Transverse colon (tissue), 4 donors: ENCODE results near the gene DDX19B. TPM values are rescaled to one million over a fixed set of nuclear protein-coding genes. Genes with fewer than 3 reads are reported as not detected.
"Not testable (repeated sequence)": the region's sequence is repeated elsewhere in the genome, so short reads cannot be mapped to it uniquely, and the experiment has no call there.

Experiments
- DNase-seq: peaks from one replicate; pipeline ENCODE4 v3.0.0-alpha.2; 2019
- H3K27ac ChIP-seq, 4 donors: fragments of 200-600 bp; sonication (generic); 2 replicates each; pipeline ENCODE4 v1.5.1; 2016 to 2018; ENCODE audit warnings: inconsistent platforms in 4 of 4
- H3K27me3 ChIP-seq: fragments of 200-600 bp; sonication (generic); 2 replicates; pipeline ENCODE4 v1.5.1; 2017; ENCODE audit warnings: inconsistent platforms
- H3K36me3 ChIP-seq, 4 donors: fragments of 200-600 bp; sonication (generic); 2 replicates each; pipeline ENCODE4 v1.5.1; 2017 to 2019; ENCODE audit warnings: inconsistent platforms in 4 of 4
- H3K4me1 ChIP-seq, 4 donors: fragments of 200-600 bp; sonication (generic); 2 replicates each; pipeline ENCODE4 v1.5.1; 2017 to 2020; ENCODE audit warnings: inconsistent platforms in 4 of 4
- H3K4me3 ChIP-seq, 4 donors: fragments of 200-600 bp; sonication (generic); 1 replicate in 1 of 4; 2 replicates in 3 of 4; pipeline versions ENCODE4 v1.5.1 to v1.6.1; 2017 to 2019; ENCODE audit warnings: inconsistent platforms in 4 of 4
- H3K9me3 ChIP-seq, 2 donors: fragments of 200-600 bp; sonication (generic); 2 replicates each; pipeline ENCODE4 v1.5.1; 2017 to 2019; ENCODE audit warnings: inconsistent platforms in 2 of 2
- EP300 ChIP-seq: sonication (generic); formaldehyde crosslinking; IDR thresholded peaks from one replicate; pipeline ENCODE4 v1.6.1; 2017; ENCODE audit warnings: antibody characterized with exemption, low read depth
- POLR2A ChIP-seq: fragments of 450-650 bp; IDR thresholded peaks from one replicate; pipeline ENCODE4 v1.6.1; 2016; ENCODE audit warnings: antibody characterized with exemption, mild to moderate bottlenecking, moderate library complexity
- POLR2AphosphoS5 ChIP-seq, 3 donors: sonication (generic); formaldehyde crosslinking; IDR thresholded peaks; one replicate each; pipeline ENCODE4 v1.6.1; 2016; ENCODE audit warnings: antibody characterized with exemption in 3 of 3
- WGBS, 2 donors: methylation state at CpG; one replicate each; pipeline ENCODE4 v1.1.5; 2018; ENCODE audit warnings: low coverage in 1 of 2; 5-methylcytosine and 5-hydroxymethylcytosine counted together
- in situ Hi-C, 4 donors: fragments of 200-750 bp; cut with MboI; loops; one replicate each; pipeline versions ENCODE4 v1.15.0 to v1.15.1; 2017; ENCODE audit warnings: low sequenced_read_pairs in 3 of 4, low pct_ligation_motif_present in 1 of 4, low pct_unique_long_range_greater_than_20kb in 1 of 4
- intact Hi-C: fragments of 100-400 bp; cut with DNase I; formaldehyde crosslinking; loops from one replicate; pipeline ENCODE4 v1.15.1; 2023; ENCODE audit warnings: low total_unique reads
- total RNA-seq, 4 donors: library from RNA; depleted of rRNA; stranded (reverse); fragments of >200 nt; gene quantifications; one replicate each; pipeline ENCODE4 v1.1.0, GENCODE V29; 2016
- TF ChIP-seq, protein P1 (sequence below), 5 experiments: fragments of 200-600 bp in 3 of 5; fragments of 450-650 bp in 2 of 5; sonication (generic) in 3 of 5; IDR thresholded peaks; 1 replicate in 2 of 5; 2 replicates in 3 of 5; pipeline ENCODE4 v1.5.1; 2016 to 2017; ENCODE audit warnings: antibody characterized with exemption in 5 of 5, inconsistent platforms in 3 of 5, mild to moderate bottlenecking in 2 of 5, moderate library complexity in 1 of 5

DDX19B gene
- total RNA-seq, 4 donors from 2014 or later, result 10.5 to 33.7 (median 22.6) TPM

- Histone ChIP-seq H3K36me3 (no peaks in the 10 kb centered on the region), H3K4me1 (peaks cover 0 to 11% (median 0%) of the 10 kb centered on the region in 4 donors), H3K27ac (no peak overlapping the region), H3K9me3 (no peaks in the 10 kb centered on the region), H3K4me3 (no peak overlapping the region), H3K27me3 (no peaks in the 10 kb centered on the region)
- no peak for DNase-seq
- WGBS, 2 donors, result 89 to 95% methylated on average over 2 of the region's 2 CpGs
- TF ChIP-seq EP300, result no peak
- no peak for TF ChIP-seq POLR2A
- TF ChIP-seq, protein P1, sequence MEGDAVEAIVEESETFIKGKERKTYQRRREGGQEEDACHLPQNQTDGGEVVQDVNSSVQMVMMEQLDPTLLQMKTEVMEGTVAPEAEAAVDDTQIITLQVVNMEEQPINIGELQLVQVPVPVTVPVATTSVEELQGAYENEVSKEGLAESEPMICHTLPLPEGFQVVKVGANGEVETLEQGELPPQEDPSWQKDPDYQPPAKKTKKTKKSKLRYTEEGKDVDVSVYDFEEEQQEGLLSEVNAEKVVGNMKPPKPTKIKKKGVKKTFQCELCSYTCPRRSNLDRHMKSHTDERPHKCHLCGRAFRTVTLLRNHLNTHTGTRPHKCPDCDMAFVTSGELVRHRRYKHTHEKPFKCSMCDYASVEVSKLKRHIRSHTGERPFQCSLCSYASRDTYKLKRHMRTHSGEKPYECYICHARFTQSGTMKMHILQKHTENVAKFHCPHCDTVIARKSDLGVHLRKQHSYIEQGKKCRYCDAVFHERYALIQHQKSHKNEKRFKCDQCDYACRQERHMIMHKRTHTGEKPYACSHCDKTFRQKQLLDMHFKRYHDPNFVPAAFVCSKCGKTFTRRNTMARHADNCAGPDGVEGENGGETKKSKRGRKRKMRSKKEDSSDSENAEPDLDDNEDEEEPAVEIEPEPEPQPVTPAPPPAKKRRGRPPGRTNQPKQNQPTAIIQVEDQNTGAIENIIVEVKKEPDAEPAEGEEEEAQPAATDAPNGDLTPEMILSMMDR (IDR thresholded peaks at IDR 0.05), result no peak
- TF ChIP-seq POLR2AphosphoS5 (IDR thresholded peaks at IDR 0.05), result no peak
- intact Hi-C loops (no loop called here), in situ Hi-C loops (no loop called here)
These were observed 7.9 kb downstream of the DDX19B start for GRCh38 chr16:70306880-70307279.

DNA sequence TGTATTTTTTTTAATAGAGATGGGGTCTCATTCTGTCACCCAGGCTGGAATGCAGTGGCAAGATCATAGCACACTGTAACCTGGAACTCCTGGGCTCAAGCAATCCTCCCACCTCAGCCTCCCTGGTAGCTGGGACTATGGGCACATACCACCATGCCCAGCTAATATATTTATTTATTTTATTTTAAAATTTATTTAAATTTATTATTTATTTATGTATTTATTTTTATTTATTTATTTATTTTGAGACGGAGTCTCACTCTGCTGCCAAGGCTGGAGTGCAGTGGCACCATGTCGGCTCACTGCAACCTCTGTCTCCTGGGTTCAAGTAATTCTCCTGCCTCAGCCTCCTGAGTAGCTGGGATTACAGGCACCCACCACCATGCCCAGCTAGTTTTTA is 8.7 kb downstream of the DDX19B start:
- H3K4me1 ChIP-seq, intact Hi-C loops, H3K27ac ChIP-seq, in situ Hi-C loops, DNase-seq, H3K27me3 ChIP-seq, H3K36me3 ChIP-seq, H3K9me3 ChIP-seq, H3K4me3 ChIP-seq: not testable (repeated sequence)
- 93 to 100% methylated on average over 2 of the region's 2 CpGs for WGBS, 2 donors

GRCh38 chr16:70320121-70320520 is 21.1 kb downstream of the DDX19B start:
- intact Hi-C loops, result no loop called here
- 96 to 100% methylated on average over 2 to 5 of the region's 5 CpGs for WGBS, 2 donors
- H3K36me3 ChIP-seq, result peaks cover 0 to 72% (median 22%) of the 10 kb centered on the region in 4 donors

GRCh38 chr16:70324998-70325747 is 26.2 kb downstream of the DDX19B start:
- in situ Hi-C loops (no loop called here), intact Hi-C loops (no loop called here)
- no peaks in the 10 kb centered on the region for H3K4me1 ChIP-seq
- no peaks in the 10 kb centered on the region for H3K27me3 ChIP-seq
- no peak overlapping the region for H3K27ac ChIP-seq
- H3K36me3 ChIP-seq, result peaks cover 0 to 55% (median 24%) of the 10 kb centered on the region in 4 donors
- no peaks in the 10 kb centered on the region for H3K9me3 ChIP-seq
- TF ChIP-seq POLR2A, result no peak
- no peak for TF ChIP-seq POLR2AphosphoS5 (IDR thresholded peaks at IDR 0.05)
- TF ChIP-seq EP300, result no peak
- TF ChIP-seq, protein P1 (IDR thresholded peaks at IDR 0.05), result no peak
- DNase-seq, result no peak
- no peak overlapping the region for H3K4me3 ChIP-seq
- 88 to 96% methylated on average over 6 to 7 of the region's 7 CpGs for WGBS, 2 donors

More at GRCh38 chr16:70320121-70320520, 21.1 kb downstream of the DDX19B start:
- Histone ChIP-seq H3K27ac (no peak overlapping the region), H3K9me3 (no peaks in the 10 kb centered on the region), H3K4me1 (no peaks in the 10 kb centered on the region), H3K4me3 (no peak overlapping the region), H3K27me3 (no peaks in the 10 kb centered on the region)
- TF ChIP-seq, protein P1 (IDR thresholded peaks at IDR 0.05), result no peak
- TF ChIP-seq POLR2A, result no peak
- no peak for TF ChIP-seq EP300
- in situ Hi-C loops, result no loop called here
- DNase-seq, result no peak
